ENCODE data around the gene YAF2. TPM values are rescaled to one million over a fixed set of nuclear protein-coding genes. Genes with fewer than 3 reads are reported as not detected.

YAF2 gene
- polyA plus RNA-seq, 1 experiment = 16.5 TPM

DNA sequence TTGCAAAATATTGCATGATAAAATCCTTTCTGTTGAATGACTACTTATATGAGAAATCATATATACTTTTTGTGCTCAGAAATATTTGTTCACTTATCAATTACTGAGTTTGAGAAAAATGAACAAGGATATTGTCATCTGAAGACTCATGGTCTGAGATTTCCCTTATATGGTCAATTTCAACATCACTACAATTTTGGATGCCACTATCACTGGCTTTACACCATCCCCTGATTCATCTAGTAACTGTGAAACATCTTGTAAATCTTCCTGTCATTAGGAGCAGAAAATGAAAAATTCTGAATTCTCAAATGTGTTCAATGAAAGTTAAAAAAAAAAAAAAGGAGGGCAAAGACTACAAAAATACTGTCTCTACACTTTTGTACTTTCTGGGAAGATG lies 71.5 kb downstream of the YAF2 start:
- TF ChIP-seq, protein P1, sequence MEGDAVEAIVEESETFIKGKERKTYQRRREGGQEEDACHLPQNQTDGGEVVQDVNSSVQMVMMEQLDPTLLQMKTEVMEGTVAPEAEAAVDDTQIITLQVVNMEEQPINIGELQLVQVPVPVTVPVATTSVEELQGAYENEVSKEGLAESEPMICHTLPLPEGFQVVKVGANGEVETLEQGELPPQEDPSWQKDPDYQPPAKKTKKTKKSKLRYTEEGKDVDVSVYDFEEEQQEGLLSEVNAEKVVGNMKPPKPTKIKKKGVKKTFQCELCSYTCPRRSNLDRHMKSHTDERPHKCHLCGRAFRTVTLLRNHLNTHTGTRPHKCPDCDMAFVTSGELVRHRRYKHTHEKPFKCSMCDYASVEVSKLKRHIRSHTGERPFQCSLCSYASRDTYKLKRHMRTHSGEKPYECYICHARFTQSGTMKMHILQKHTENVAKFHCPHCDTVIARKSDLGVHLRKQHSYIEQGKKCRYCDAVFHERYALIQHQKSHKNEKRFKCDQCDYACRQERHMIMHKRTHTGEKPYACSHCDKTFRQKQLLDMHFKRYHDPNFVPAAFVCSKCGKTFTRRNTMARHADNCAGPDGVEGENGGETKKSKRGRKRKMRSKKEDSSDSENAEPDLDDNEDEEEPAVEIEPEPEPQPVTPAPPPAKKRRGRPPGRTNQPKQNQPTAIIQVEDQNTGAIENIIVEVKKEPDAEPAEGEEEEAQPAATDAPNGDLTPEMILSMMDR (IDR thresholded peaks at IDR 0.05; ENCODE audit: low read depth, low read length) = no peak
- Histone ChIP-seq H3K27ac (ENCODE audit: low read depth, low read length) (no peak overlapping the region), H3K27me3 (ENCODE audit: control insufficient read depth, insufficient read depth, low read length) (no peaks in the 10 kb centered on the region), H3K4me3 (ENCODE audit: low read depth, low read length) (no peak overlapping the region), H3K9me3 (ENCODE audit: control insufficient read depth, insufficient read depth, low read length) (no peaks in the 10 kb centered on the region)
- ChIA-PET POLR2A (no interaction called here), CTCF (no interaction called here)
- DNase-seq (ENCODE audit: low read depth, low spot score) = no peak

DNA sequence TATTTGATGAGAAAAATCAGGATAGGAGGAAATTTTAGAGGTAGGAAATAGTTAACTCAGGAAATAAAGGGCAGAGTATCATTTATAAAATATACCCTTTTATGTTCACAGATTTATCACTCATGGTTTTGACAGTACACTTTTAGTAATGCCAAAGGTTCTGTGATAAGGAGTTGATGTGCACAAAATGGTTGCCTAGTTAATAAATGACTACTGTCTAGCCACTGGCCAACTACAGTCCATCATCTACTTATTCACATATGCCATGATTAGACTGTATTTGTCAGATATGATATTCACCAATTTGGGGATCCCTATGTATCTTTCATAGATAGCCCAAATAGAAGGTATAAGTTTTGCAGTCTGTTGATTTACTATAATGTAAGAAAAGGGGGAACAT lies 74.1 kb downstream of the YAF2 start:
- Histone ChIP-seq H3K27me3 (ENCODE audit: control insufficient read depth, insufficient read depth, low read length) (no peaks in the 10 kb centered on the region), H3K9me3 (ENCODE audit: control insufficient read depth, insufficient read depth, low read length) (no peaks in the 10 kb centered on the region), H3K27ac (ENCODE audit: low read depth, low read length) (no peak overlapping the region), H3K4me3 (ENCODE audit: low read depth, low read length) (no peak overlapping the region)
- DNase-seq (ENCODE audit: low read depth, low spot score) = no peak
- ChIA-PET POLR2A (no interaction called here), CTCF (no interaction called here)
- TF ChIP-seq, protein P1 (IDR thresholded peaks at IDR 0.05; ENCODE audit: low read depth, low read length) = no peak

DNA sequence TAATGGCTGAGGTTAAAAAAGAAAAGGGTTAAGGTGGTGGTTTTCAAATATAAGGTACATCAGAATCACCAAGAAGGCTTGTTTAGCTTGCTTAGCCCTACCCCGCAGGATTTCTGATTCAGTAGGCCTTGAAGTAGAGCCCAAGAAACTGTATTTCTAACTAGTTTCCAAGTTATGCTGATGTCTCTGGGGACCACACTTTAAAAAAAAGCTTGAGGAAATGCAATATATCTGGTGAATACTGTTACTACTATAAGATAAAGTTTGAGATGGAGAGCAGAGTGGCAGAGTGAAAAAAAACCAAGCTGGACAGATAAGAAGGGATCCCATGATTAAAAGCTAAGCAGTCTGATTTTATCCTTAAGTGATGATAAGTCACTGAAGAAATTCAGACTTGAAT lies 75.1 kb downstream of the YAF2 start:
- CTCF ChIA-PET = interaction anchor here (1.1 kb wide), 1 partner anchor 18 kb away, joined by 3 read pairs; no protein-coding TSS in a partner anchor
- POLR2A ChIA-PET = no interaction called here
- Histone ChIP-seq H3K4me3 (ENCODE audit: low read depth, low read length) (no peak overlapping the region), H3K27me3 (ENCODE audit: control insufficient read depth, insufficient read depth, low read length) (no peaks in the 10 kb centered on the region), H3K27ac (ENCODE audit: low read depth, low read length) (no peak overlapping the region), H3K9me3 (ENCODE audit: control insufficient read depth, insufficient read depth, low read length) (no peaks in the 10 kb centered on the region)
- TF ChIP-seq, protein P1 (IDR thresholded peaks at IDR 0.05; ENCODE audit: low read depth, low read length) = no peak
- DNase-seq (ENCODE audit: low read depth, low spot score) = no peak

DNA sequence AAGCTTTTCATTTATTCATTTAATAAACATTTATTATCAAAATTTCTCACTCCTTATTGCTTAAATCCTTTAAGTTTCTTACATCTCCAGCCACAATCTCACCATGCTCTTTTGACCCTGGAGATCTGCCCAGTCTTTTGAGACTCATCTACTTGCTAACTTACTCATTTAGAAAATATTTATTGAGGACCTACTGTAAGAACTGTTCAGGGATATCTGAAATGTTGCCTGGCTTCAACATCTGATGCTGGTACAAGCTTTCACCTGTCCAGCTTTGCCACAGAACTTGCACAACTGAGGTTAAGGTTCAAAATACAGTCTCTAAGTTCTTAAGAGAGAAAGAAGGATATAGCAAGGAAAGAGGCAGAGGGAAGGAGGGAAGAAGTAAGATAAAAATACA lies 75.9 kb downstream of the YAF2 start:
- TF ChIP-seq, protein P1 (IDR thresholded peaks at IDR 0.05; ENCODE audit: low read depth, low read length) = no peak
- Histone ChIP-seq H3K27ac (ENCODE audit: low read depth, low read length) (no peak overlapping the region), H3K27me3 (ENCODE audit: control insufficient read depth, insufficient read depth, low read length) (no peaks in the 10 kb centered on the region), H3K4me3 (ENCODE audit: low read depth, low read length) (no peak overlapping the region), H3K9me3 (ENCODE audit: control insufficient read depth, insufficient read depth, low read length) (no peaks in the 10 kb centered on the region)
- DNase-seq (ENCODE audit: low read depth, low spot score) = no peak
- POLR2A ChIA-PET = no interaction called here
- CTCF ChIA-PET = interaction anchor here (1.1 kb wide), 1 partner anchor 17 kb away, joined by 3 read pairs; no protein-coding TSS in a partner anchor

DNA sequence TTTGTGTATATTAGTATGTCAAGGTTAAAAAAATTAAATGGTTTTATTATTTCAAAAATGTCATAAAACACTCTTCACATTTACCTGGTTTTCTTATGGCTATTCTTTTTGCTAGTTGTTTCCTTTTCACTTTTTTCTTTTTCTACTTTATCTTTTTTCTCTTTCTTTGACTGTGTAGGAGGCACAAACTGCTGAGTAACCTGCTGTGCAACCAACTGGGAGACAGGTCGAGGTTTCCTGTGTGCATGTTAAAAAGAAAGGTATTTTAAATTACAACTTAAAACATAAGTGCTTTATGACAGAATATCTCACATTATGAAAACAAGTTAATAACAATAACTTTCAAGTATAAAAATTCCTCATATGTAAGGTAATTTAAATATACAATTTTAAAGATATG lies 76.5 kb downstream of the YAF2 start:
- Histone ChIP-seq H3K9me3 (ENCODE audit: control insufficient read depth, insufficient read depth, low read length) (no peaks in the 10 kb centered on the region), H3K27me3 (ENCODE audit: control insufficient read depth, insufficient read depth, low read length) (no peaks in the 10 kb centered on the region), H3K4me3 (ENCODE audit: low read depth, low read length) (no peak overlapping the region), H3K27ac (ENCODE audit: low read depth, low read length) (no peak overlapping the region)
- ChIA-PET POLR2A (no interaction called here), CTCF (no interaction called here)
- TF ChIP-seq, protein P1 (IDR thresholded peaks at IDR 0.05; ENCODE audit: low read depth, low read length) = no peak
- DNase-seq (ENCODE audit: low read depth, low spot score) = no peak

All from AG04450 (cell line).